Stimulated activated CD4-positive, alpha-beta T cell treated with anti-CD3 and anti-CD28 coated beads, Interleukin-12 subunit alpha, Interleukin-12 subunit beta, amount 100 ng/mL, for 24 hours (primary cell): ENCODE results near the gene ATP8A1.

Source experiments
- DNase-seq, 2 experiments: peaks; one replicate each; pipeline ENCODE4 v3.0.0-alpha.2; 2020; ENCODE audit warnings: low read depth in 2 of 2

ATP8A1 gene

GRCh38 chr4:42364266-42365053, 292.4 kb downstream of the ATP8A1 start:
- DNase-seq, result no peak

- DNase-seq, result no peak
Observed at GRCh38 chr4:42363614-42364013, 293.3 kb downstream of the ATP8A1 start.

- no peak for DNase-seq
Observed at GRCh38 chr4:42362591-42362990, 294.3 kb downstream of the ATP8A1 start.

- DNase-seq, result no peak
Observed at GRCh38 chr4:42361456-42361855, 295.4 kb downstream of the ATP8A1 start.

GRCh38 chr4:42360256-42360669, 296.6 kb downstream of the ATP8A1 start:
- no peak for DNase-seq

- no peak for DNase-seq
Observed at GRCh38 chr4:42359711-42360110, 297.2 kb downstream of the ATP8A1 start.
